Heart left ventricle (tissue), 13 donors: ENCODE data around the gene SRPRB.

ENCODE experiments used
- POLR2A ChIP-seq, 2 donors: fragments of 450-650 bp; IDR thresholded peaks; one replicate each; pipeline ENCODE4 v1.6.1; 2017; ENCODE audit warnings: antibody characterized with exemption in 2 of 2, mild to moderate bottlenecking in 2 of 2, moderate library complexity in 2 of 2
- TF ChIP-seq, protein P1 (sequence below), 12 donors: fragments of 200-600 bp; sonication (generic) in 4 of 12; IDR thresholded peaks; one replicate each; pipeline versions ENCODE4 v1.5.0 to v1.8.0; 2018 to 2022; ENCODE audit warnings: antibody characterized with exemption in 12 of 12, mild to moderate bottlenecking in 5 of 12
- donor health status: ischemic (EF 13 %, LVEDD 7.1; RV severe dilation, severe dysfunction).
- donor health status: DM: no; HTN: yes; CAD: no.
- donor health status: DM: no; HTN: no; CAD: no.
- donor health status: ischemic (EF 25% LVEDD 6.9; RV normal size, moderate dysfunction).
- donor health status: ischemic (EF 25% LVEDD 5.7; RV mildly dilated, moderate dysfunction).
- donor health status: ischemic (EF 35%, LVEDD 5.7; RV mildly dilated, moderate dysfunction).
- donor health status: nonischemic (EF 11% LVEDD 7.7; RV severe dilation, severe dysfunction).
- donor health status: DM: yes; HTN: yes; CAD: no.
- donor health status: PGD.
- donor health status: ischemic (EF 29% LVEDD 5.4; RV normal size, mild dysfunction).
- donor health status: nonischemic (EF 23%, LVEDD 6.1; RV moderate dilation, normal function).

GRCh38 chr3:133833880-133834620 is 28.4 kb downstream of the SRPRB start:
- TF ChIP-seq POLR2A (IDR thresholded peaks at IDR 0.05), result no peak
- TF ChIP-seq, protein P1, sequence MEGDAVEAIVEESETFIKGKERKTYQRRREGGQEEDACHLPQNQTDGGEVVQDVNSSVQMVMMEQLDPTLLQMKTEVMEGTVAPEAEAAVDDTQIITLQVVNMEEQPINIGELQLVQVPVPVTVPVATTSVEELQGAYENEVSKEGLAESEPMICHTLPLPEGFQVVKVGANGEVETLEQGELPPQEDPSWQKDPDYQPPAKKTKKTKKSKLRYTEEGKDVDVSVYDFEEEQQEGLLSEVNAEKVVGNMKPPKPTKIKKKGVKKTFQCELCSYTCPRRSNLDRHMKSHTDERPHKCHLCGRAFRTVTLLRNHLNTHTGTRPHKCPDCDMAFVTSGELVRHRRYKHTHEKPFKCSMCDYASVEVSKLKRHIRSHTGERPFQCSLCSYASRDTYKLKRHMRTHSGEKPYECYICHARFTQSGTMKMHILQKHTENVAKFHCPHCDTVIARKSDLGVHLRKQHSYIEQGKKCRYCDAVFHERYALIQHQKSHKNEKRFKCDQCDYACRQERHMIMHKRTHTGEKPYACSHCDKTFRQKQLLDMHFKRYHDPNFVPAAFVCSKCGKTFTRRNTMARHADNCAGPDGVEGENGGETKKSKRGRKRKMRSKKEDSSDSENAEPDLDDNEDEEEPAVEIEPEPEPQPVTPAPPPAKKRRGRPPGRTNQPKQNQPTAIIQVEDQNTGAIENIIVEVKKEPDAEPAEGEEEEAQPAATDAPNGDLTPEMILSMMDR (IDR thresholded peaks at IDR 0.05), result no peak
